ENCODE measurements around the gene MSH2. TPM values are rescaled to one million over a fixed set of nuclear protein-coding genes. Genes with fewer than 3 reads are reported as not detected.
A peak's percentile ranks its signal among the peaks of the same experiment; 100 is the strongest.

MSH2 gene
- total and polyA plus RNA-seq, 2 donors from 2014 or later = 7.2 to 17.0 TPM

DNA sequence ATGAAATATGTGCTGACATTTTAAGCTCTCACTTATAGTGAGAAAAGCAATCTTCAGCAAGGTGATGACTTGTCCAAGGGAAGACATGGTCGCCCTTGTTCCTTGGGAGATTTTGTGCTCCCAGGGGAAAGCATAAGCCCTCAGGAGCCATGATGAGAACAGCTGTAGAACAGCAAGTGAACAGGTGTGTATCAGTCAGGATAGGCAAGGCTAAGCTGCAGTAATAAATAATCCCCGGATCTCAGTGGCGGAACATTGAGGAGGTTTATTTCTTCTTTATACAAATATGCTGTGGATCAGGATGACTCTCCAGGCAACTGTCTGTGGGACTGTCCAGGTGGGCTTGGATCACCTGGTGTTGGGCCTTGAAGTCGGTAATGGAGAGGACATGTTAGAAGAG, 103.1 kb downstream of the MSH2 start:
- Histone ChIP-seq H3K27me3 (ENCODE audit: control insufficient read depth, insufficient read depth, low read length) (no peaks in the 10 kb centered on the region), H3K4me1 (ENCODE audit: control insufficient read depth in 2 of 3, insufficient read depth in 2 of 3, low read depth in 1 of 3, low read length in 3 of 3) (no peaks in the 10 kb centered on the region), H3K36me3 (ENCODE audit: control insufficient read depth in 2 of 3, insufficient read depth in 3 of 3, low read length in 3 of 3) (no peaks in the 10 kb centered on the region), H3K4me3 (ENCODE audit: low read length in 3 of 3) (no peak overlapping the region), H3K9me3 (ENCODE audit: control insufficient read depth in 2 of 3, insufficient read depth in 1 of 3, low read length in 3 of 3) (no peaks in the 10 kb centered on the region), H3K27ac (ENCODE audit: low read depth in 2 of 2, low read length in 2 of 2) (no peak overlapping the region), H3K9ac (ENCODE audit: low read length in 3 of 3) (no peak overlapping the region)
- intact Hi-C loops (cut with DNase I) = no loop called here
- FAIRE-seq (no peak), DNase-seq (no peak)
- TF ChIP-seq, protein P1, sequence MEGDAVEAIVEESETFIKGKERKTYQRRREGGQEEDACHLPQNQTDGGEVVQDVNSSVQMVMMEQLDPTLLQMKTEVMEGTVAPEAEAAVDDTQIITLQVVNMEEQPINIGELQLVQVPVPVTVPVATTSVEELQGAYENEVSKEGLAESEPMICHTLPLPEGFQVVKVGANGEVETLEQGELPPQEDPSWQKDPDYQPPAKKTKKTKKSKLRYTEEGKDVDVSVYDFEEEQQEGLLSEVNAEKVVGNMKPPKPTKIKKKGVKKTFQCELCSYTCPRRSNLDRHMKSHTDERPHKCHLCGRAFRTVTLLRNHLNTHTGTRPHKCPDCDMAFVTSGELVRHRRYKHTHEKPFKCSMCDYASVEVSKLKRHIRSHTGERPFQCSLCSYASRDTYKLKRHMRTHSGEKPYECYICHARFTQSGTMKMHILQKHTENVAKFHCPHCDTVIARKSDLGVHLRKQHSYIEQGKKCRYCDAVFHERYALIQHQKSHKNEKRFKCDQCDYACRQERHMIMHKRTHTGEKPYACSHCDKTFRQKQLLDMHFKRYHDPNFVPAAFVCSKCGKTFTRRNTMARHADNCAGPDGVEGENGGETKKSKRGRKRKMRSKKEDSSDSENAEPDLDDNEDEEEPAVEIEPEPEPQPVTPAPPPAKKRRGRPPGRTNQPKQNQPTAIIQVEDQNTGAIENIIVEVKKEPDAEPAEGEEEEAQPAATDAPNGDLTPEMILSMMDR (IDR thresholded peaks at IDR 0.05; ENCODE audit: borderline replicate concordance, extremely low read depth, insufficient read depth) = no peak

DNA sequence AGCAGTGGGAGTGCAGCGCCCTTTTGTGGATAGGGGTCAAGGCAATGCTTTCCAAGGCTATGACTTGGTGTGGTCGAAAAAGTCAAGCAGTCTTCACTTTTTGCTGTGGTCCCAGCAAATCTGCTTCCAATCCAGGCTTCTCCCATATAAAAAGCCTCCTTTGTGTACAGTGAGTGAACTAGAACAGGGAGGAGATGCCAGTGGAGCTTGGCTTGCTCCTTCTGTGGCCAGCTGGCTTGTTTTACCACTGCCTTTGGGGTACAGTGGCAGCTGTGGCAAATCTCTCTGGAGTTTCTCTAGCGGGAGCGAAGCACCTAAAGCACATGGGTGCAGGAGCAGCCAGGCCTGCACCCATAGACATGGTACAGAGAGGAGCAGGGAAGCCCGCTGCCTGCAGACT, 103.5 kb downstream of the MSH2 start:
- H3K4me1 ChIP-seq (ENCODE audit: control insufficient read depth in 2 of 3, insufficient read depth in 2 of 3, low read depth in 1 of 3, low read length in 3 of 3) = no peaks in the 10 kb centered on the region
- no peak overlapping the region for H3K9ac ChIP-seq (ENCODE audit: low read length in 3 of 3)
- intact Hi-C loops (cut with DNase I) = no loop called here
- H3K4me3 ChIP-seq (ENCODE audit: low read length in 3 of 3) = no peak overlapping the region
- no peaks in the 10 kb centered on the region for H3K36me3 ChIP-seq (ENCODE audit: control insufficient read depth in 2 of 3, insufficient read depth in 3 of 3, low read length in 3 of 3)
- DNase-seq (no peak), FAIRE-seq (no peak)
- no peak overlapping the region for H3K27ac ChIP-seq (ENCODE audit: low read depth in 2 of 2, low read length in 2 of 2)
- TF ChIP-seq, protein P1 (IDR thresholded peaks at IDR 0.05; ENCODE audit: borderline replicate concordance, extremely low read depth, insufficient read depth) = no peak
- H3K27me3 ChIP-seq (ENCODE audit: control insufficient read depth, insufficient read depth, low read length) = no peaks in the 10 kb centered on the region
- H3K9me3 ChIP-seq (ENCODE audit: control insufficient read depth in 2 of 3, insufficient read depth in 1 of 3, low read length in 3 of 3) = no peaks in the 10 kb centered on the region

DNA sequence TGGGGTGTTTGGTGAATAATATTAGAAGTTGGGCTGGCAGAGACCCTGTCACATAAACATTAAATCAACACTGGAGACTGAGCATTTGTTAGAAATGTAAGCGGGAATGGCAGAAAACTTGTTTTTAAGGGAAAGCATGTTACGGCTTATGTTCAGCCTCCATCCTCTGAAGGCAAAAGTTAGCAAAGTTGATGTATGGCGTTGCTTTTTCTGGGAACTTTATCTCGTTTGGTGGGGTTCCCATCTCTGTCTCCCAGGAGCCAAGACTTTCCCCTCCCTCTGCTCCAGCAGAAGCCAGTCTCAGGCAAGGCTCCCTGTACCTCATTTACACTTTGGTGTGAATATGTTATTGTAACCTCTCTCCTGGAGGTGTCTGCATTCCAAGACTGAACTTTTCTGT, 105.1 kb downstream of the MSH2 start:
- Histone ChIP-seq H3K27ac (ENCODE audit: low read depth in 2 of 2, low read length in 2 of 2) (no peak overlapping the region), H3K4me1 (ENCODE audit: control insufficient read depth in 2 of 3, insufficient read depth in 2 of 3, low read depth in 1 of 3, low read length in 3 of 3) (no peaks in the 10 kb centered on the region), H3K27me3 (ENCODE audit: control insufficient read depth, insufficient read depth, low read length) (no peaks in the 10 kb centered on the region), H3K36me3 (ENCODE audit: control insufficient read depth in 2 of 3, insufficient read depth in 3 of 3, low read length in 3 of 3) (no peaks in the 10 kb centered on the region), H3K9me3 (ENCODE audit: control insufficient read depth in 2 of 3, insufficient read depth in 1 of 3, low read length in 3 of 3) (no peaks in the 10 kb centered on the region), H3K9ac (ENCODE audit: low read length in 3 of 3) (no peak overlapping the region), H3K4me3 (ENCODE audit: low read length in 3 of 3) (no peak overlapping the region)
- no peak for FAIRE-seq
- DNase-seq = peak in 1 of 5 donors; percentile 20
- intact Hi-C loops (cut with DNase I) = no loop called here
- TF ChIP-seq, protein P1 (IDR thresholded peaks at IDR 0.05; ENCODE audit: borderline replicate concordance, extremely low read depth, insufficient read depth) = no peak

DNA sequence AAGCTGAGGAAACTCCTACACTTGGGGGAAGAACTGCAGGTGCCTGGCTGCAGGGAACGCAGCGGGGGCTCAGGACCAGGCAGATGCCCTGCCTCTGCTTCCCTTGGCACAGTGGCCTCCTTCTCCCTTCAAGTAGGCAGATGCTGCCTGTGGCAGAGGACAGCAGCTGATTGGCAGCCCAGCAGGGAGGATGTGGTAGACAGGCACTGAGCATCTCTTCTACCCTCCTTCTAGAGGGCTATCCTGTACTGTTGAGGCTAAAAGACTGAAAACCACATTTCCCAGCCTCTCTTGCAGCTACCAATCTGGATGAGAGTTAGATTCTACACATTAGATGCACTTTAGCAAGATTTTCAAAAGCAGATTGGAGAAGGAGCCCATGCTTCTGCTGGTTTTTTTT, 105.7 kb downstream of the MSH2 start:
- no peaks in the 10 kb centered on the region for H3K36me3 ChIP-seq (ENCODE audit: control insufficient read depth in 2 of 3, insufficient read depth in 3 of 3, low read length in 3 of 3)
- DNase-seq (no peak), FAIRE-seq (no peak)
- no peaks in the 10 kb centered on the region for H3K4me1 ChIP-seq (ENCODE audit: control insufficient read depth in 2 of 3, insufficient read depth in 2 of 3, low read depth in 1 of 3, low read length in 3 of 3)
- no peak overlapping the region for H3K9ac ChIP-seq (ENCODE audit: low read length in 3 of 3)
- H3K27ac ChIP-seq (ENCODE audit: low read depth in 2 of 2, low read length in 2 of 2) = no peak overlapping the region
- no peaks in the 10 kb centered on the region for H3K27me3 ChIP-seq (ENCODE audit: control insufficient read depth, insufficient read depth, low read length)
- TF ChIP-seq, protein P1 (IDR thresholded peaks at IDR 0.05; ENCODE audit: borderline replicate concordance, extremely low read depth, insufficient read depth) = no peak
- no peak overlapping the region for H3K4me3 ChIP-seq (ENCODE audit: low read length in 3 of 3)
- H3K9me3 ChIP-seq (ENCODE audit: control insufficient read depth in 2 of 3, insufficient read depth in 1 of 3, low read length in 3 of 3) = no peaks in the 10 kb centered on the region
- intact Hi-C loops (cut with DNase I) = no loop called here
